RPMI8226 (cell line): ENCODE results near the gene ITPRIP.

Experiments used
- DNase-seq: peaks from one replicate; pipeline ENCODE4 v3.0.0-alpha.2; 2015

Gene ITPRIP

DNA sequence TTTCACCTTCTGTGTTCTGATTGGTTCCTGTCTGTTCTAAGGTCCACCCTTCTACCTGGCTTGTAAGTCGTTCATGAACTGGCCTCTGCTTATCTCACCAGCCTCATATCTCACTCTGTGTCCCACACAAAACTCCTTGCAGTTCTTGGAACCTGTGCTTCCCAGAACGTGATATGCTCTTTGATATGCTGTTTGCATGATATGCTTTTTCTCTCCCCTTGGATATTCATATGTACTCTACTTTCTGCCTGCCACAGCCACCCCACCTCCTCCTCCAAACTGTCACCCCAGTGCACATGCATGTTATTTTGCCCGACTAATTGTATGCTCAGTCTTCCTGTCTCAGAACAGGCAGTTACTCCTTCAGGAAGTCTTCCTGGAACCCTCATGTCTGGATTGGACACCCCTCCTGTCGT lies 1.9 kb upstream of the ITPRIP start:
- DNase-seq: no peak

DNA sequence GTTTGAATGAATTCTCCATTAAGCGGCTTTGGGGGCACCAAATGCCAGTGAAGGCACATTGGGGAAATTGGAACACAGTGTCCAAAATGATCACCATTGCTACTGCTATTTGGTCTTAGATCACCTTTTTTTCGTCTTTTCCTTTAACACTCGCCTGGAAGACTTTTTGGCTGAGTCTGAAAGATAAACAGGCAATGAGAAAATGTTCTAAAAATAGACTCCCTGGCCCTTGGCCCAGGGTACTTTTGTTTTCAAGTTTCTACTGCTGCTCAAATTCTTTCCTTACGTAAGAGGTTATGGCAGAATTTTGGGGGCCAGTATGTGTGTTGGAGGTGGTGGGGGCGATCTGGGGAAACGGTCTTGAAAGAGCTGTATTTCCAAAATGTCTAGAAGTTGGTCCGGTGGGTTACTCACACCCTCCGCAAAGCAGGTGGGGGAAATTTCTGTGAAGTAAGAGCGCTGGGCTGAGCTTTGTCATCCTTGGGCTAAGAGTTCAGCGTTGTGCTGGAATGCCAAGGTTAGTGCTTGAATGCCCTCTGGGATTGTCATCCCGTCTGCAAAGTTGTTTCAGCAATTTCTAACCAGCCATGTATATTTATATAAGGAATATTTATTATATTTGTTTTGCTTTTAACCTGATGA lies 1.3 kb upstream of the ITPRIP start:
- peak; percentile 65 for DNase-seq

DNA sequence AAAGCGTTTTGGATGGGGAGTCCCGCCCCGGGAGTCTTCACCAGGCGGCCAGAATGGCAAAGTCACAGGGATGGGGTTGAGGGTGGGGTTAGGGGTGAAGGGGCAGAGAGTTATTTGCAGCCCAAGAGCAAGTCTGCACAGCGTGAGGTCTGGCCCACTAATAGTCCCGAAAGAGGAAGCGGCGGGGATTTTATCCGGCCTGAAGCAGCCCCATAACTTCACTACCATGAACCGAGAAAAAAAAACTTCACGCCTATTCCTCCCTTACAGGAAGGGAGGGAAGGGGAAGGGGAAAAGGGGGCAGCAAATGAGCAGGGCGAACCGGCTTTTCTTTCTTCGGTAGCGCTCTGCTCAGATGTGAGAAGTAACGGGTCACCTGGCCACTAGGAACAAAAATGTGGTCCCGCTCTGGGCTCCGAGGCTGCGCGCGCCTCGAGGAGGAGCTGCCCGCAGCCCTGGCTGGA lies 712 bp downstream of the ITPRIP start:
- peak; percentile 57 for DNase-seq

DNA sequence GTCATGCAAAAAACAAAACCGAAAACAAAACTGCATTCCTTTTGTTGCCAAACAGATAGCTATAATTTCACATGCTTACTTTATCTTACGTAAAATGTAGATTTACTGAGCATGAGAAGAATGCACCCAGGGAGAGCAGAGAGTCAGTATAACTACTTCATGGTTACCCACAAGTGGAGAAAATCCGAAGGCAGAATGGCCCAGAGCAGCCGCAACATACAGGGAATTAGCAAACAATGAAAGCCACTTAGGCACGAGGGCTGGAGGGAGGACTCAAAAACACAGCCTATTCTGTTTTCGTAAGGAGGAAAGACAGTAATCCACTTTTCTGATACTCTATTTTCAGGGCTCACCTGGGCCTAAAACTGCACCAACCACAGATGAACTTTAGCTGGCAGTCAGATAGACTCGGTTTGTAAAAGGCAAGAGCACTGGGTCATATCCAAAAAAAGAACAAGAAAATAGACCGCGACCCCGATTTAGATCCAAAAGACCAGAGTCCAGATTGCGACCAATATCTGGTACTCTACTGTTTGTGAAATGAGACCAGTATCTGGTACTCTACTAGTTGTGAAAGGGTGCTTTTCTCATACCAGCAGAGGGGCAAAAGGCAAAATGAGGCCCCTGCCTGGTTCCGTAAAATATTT lies 1.3 kb downstream of the ITPRIP start:
- DNase-seq: no peak

DNA sequence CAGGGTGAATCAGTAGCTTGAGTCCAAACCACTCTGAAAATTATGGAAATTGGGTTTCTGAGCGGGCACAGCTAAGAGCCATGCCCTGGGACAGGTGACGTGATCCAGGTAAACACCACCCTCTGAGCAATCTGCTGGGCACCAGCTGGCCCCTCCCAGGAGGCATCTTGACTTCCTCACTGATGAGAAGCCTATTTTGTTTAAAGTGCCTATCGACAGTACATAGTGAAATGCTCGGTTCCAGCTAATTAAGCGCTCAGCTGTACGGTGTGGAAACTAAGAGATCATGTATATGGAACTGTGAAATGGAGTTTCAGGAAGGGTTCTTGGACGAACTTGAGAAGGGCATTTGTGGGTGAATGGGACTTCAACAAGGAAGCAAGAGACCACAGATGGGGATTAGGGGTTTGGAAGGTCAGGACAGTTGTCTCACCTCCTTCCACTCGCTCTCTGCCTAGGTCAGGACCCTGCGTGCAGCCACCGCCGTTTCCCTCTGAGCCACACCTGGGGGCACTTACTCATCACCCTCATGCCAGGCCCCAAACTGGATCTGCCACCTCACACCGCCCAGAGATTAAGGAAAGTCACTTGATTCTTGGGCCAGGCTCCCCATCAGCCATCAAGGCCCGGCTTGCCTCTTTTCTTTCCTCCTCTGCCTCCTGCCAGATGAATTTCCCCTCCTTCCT lies 3.2 kb downstream of the ITPRIP start:
- DNase-seq: no peak

DNA sequence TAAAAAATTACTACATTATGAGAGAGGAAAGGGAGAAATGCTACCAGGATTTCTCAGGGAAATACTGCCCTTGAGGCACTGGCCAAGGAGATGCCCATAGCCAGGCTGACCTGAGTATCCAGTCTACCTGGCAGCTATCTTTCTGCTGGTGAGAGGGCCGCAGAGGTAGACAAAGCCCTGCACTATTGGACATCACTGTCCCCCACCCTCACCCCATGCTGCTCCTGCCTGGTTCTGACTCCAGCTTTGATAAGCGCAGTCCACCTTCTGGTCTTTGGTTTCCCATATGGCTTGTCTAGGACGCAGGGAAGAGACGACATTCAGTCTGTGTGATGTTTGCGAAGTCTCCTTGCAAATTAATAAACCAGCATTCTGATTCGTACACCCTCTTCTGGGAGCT lies 3.7 kb downstream of the ITPRIP start:
- no peak for DNase-seq

DNA sequence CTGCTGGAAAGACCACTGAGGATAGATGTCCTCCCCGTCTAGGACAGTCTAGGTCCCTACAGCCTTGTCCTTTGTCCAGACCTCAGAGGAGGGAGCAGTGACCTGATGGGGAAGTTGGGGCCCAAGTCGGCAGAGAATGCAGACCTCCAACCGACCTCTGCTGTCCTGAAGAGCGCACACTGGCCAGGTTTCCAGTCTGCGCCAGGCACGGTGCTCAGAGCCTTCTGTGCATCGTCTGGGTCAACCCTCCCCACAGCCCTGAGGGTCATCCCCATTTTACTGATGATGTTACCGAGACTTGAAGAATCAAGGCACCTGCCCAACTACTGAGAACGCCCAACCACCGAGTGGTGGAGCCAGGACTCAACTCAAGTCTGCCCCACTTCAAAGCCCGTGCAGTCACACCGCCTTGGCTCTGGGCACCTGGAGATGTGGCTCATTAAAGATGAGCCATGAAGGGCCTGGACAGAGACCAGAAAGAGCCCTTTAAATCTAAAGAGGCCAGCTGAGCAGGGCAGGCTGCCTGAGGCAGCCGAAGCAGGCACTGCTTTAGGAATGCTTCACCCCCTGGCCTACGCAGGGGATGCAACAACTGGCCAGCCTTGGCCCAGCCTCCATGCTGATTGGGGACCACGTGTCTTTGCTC lies 4.4 kb downstream of the ITPRIP start:
- no peak for DNase-seq

DNA sequence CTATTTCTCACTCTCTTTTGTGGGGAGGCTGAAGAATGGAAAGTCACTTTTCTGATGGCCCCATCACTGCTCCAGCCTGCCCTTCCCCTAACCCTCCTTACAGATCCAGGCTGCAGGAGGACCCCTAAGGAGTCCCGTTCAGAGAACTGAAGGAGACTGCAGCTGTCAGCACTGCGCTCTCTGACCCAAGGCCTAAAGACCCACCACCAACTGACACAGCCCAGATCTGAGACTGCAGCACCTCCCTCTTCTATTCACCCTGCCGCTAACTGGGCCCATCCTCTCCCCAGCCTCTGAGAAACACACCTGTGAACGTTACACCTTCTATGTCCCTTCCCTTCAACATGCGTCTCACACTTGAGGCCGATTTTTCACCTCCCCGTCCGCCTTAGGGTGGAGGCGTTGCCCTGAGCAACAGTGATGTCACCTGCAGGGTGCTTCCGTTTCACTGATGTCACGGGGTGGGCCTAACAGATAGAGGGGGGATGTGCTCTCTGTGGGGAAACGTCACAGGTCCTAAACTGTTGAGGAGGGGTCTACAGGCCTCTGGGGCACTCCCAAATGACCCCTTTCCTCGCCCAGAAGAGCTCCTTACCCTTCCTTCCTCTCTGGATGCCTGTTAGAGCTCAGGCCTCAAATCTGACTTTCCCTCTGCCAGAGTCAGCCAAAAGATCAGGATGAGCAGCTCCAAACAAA lies 5.1 kb downstream of the ITPRIP start:
- no peak for DNase-seq

DNA sequence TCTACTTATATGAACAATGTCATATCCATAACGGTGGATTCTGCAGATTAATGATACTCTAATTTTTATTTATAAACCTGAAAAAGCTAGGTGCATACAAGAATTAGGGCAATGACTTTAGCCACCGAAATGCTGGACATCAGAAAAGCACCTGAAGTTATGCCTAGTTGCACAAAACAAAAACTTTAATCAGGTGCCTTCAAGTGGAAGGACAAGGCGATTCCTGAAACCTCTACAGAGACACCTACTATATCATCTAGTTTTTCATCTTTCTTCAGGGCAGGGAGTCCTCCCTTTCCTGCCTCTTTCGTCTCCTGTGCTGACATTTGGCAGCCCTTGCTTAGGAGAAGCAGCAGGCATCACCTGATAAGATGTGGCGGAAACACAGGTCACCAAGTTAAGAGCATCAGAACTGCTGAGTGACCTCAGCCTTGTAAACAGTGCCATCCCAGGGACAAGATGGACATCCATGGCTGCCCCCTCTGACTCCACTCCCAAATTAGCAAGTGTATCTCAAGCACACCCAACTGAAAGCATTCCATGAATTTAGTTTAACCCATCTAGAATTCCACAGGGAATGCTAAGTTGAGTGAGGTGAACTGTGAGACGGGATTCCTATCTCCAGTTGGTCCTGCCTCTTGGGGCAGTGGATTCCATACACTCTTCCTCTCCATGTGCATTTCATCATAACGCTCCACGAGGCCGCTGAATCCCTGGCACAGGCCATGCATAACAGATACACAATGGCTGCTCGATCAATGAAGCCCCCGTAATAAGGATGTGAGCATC lies 5.8 kb downstream of the ITPRIP start:
- DNase-seq: no peak

DNA sequence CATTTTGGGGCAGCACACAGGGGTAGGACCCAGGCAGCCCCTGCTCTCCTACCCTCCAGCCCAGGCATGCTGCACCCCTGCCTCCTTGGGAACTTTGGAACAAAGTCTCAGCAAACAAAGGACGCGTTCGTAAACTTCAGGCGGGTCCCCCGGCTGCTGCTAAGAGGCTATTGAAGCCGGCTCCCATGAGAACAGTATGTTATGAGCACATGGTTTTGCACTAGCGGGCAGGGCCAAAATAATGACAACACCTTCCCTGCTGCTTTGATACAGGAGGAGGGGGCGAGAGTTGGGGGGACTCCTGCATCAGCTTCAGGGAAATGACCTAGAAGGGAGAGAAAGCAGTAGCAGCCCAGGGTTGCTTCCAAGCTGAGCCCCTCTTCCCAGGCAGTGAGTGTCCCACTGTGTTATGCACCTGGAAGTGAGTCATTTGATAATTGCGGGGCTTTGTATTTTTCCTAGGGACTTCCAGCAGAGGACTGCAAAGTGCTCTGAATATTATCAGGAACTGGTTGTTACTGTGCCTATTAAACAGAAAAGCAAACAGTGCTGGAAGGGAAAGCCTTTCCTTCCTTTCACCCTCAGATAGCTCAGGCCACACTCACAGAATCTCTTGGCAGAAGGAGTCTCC lies 6.9 kb downstream of the ITPRIP start:
- DNase-seq: no peak

DNA sequence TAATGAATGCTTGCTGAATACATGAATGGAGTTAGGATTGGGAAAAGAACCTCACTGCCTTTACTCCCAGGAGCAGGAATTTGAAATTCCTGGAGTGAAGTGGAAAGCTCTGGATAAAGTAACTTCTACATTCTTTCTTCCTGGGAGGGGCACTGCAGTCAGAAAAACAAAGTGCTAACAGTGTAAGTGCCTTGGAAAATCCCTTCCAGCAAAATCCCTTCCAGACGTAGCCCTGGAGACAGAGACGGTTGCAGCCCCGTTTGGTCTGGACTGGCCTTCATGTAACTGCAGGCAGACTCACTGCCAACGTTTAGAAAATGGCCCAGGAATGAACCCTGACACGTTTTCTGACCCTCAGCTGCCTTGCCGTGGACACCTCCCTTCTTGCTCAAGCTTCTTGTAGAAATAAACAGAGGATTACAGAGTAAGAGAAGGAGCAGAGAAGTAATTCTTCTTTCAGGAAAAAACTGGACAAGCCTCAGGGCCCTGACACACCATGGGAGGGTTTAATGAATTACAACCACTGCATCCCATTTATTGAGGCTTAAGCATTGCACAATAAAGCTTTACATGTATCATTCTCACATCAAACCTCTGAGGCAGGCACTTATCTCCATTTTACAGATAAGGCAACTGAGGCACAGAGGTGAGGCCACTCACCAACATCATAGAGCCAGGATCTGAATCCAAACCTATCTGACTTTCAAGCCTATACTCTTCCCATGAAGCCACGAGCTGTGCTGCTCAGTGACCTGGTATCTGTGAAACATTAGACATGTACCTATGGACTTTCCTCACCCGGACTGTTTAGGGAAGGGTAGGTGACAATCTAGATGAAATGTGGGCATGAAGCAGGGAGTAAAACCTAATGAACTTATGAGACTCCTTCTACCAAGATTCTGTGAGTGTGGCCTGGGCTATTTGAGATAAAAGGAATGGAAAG lies 7.8 kb downstream of the ITPRIP start:
- DNase-seq: no peak

DNA sequence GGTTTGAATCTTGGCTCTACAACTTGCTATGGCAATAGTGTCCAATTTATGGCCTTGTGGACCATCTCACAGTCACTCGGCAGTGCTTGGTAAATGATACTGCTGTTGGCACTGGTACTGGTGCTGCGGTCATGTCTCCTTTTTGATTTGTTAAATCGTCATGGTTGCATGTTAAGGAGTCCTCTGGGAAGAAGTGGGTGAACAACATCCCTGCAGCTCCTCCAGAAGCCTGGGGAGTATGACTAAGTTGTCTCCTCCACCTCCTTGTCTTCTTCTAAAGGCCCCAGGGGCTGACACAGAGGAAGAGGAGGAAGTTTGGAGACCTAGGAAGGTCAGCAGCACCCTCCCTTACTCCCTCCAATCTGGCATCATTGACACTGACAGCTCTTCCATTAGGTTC lies 8.5 kb downstream of the ITPRIP start:
- DNase-seq: no peak

DNA sequence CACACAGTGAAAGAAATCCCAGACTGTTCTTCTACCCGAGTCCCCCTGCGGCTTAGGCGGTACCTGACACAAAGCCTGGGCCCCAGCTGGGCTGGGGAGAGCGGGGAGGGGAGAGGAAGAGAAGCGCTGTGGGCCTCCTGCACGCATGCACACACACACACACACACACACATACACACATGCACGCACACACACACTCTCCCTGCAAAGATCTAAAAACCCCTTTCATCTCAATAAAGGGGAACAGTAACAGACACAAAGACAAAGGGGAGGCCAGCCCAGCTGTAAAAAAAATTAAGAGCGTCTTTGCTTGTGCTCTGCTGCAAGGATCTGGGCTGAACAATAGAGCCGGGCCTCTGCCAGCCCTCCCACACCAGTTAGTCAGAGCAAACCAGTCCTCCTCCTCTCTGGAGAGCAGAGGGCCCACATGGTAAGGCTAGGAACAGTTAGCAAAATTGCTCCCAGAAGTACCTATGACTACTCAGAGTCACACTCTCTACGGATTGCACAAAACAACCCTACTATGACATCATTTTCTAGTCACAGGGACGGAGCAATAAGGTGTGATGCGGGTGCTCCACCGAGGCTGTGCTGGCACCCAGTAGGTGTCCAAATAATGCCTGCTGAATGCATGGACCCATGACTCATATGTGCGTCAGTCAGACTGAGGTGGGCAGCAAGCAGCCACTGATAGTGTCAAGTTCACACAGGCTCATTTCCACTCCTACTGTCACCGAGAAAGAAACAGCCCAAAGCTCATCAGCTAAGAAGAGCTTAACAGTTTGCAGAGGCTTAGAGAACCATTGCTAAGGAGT lies 9.2 kb downstream of the ITPRIP start:
- DNase-seq: no peak

DNA sequence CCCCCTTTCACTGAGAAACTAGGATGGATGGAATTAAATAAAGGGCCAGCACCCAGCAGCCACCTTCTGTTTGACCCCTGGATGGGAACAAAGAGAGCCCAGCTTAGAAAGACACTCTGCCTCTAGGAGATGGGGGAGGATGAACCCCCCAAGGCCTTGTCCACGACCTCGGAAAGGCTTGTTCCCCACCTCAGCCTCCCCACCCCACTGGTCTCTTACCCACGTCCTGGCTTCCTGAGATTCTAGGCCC lies 9.7 kb downstream of the ITPRIP start:
- no peak for DNase-seq

DNA sequence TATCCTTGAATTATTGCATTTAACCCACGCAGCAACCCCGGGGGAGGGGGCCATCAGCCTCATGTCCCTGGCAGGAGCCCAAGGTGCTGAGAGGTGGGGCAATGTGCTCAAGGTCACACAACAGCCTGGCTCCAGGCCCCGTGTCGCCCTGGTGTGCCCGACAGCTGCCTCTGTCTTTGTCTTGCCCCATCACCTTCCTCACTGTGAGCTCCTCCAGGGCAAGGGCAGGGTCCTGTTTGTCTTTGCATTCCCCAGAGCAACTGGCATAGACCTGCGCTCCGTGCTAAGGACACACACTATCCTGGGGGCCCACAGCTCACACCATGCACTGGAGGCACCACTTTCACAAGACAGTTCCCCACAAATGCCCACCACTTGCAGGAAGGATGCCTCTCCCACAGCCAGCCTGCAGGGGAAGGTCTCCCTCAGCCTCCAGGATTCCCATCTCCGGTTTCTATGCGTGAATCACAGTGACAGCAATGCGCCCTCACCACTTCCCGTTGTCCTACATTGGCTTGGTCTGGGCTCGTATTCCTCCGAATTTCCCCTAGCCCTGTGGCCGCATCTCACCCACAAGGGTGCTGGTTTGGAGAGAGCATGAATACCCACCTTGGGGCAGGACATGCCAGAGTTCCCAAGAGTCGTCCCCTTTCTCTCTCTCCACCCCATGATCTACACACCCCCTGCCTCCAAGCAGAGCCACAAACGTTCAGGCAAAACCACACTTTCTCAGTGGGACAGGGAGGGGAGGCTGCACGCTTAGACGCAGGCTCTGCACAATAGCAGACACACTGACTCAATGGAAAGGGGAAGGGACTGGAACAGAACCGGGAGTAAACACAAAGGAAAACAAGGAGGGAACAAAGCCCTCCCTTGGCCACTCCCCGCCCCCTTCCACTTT lies 10.3 kb downstream of the ITPRIP start:
- DNase-seq: no peak

DNA sequence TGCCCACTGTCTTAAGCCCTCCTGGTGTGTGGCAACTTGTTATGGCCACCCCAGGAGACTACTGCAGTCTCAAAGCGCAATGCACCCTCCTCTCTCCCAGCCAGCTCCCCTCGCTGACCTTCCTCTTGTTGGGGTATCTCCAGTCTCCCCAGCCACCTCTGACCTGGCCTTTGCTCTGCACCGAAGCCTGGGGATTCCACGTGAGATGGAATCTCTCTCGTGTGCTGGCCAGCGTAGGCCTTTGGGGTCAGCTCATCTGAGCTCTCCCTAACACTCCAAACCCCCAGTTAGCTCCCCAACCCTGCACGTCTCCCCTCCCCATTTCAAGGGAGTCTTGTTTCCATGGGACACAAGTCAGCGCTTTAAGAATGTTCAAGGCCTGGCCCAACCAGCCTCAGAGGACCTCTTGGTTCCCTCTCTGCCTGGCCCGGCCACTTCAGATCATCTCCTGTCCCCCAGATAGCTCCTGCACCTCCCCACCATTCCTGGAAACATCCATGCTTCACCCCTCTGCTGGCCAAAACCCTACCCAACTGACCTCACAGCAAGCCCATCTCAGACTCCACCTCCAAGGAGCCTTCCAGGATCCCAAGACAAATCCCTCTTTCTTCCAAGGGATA lies 11.2 kb downstream of the ITPRIP start:
- no peak for DNase-seq

DNA sequence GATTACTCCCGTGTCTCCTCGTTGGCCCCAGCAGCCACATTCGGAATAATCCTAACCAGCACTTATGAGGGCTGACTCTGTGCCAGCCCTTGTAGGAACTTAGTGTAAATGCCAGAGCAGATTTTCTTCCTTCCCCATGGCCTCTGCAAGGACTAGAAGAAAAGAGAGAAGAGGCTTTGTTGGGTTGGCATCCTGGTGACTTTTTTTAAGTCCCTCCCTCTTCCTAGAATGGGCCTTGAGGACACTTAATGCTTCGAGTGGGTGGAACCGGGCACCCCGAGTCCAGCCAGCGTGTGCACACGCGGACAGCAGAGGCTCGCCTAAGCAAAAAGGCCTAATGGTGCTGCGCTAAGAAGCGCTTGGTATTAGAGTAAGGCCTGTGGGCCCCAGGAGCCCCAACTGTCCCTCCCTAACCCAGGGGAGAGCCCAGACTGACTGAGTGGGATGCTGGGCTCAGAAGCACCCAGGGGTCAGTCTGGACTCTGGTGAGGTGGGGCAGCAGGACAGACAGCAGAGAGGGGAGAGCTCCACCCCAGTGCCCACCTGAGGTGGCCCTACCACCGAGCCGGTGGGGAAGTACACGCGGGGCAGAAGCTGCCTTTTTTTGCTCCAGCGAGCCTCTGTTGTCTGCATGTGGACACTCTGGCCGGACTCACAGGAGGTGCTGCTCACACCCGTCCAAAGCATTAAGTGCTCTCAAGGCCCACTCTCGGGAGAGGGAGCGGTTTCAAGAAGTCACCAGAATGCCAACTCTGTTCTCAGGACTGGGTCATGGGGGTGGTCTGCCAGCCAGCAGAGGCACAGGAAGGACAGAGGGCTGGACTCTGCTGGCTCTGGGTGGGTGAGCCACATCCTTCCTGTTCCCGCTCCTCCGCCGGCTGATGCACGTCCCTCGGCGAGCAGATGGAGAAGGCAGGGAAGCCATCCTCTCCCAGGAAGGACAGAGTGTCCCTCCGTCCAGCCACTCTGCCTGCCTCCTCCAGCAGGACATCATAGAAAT lies 12.5 kb downstream of the ITPRIP start:
- DNase-seq: no peak
